Body of pancreas (tissue), 4 donors: ENCODE results near the gene SMLR1.

Experiments used
- CTCF ChIP-seq, 7 experiments: fragments of 450-650 bp in 4 of 7; fragments of 200-600 bp in 3 of 7; sonication (generic) in 3 of 7; IDR thresholded peaks; one replicate each; pipeline ENCODE4 v1.5.1; 2016 to 2019; ENCODE audit warnings: antibody characterized with exemption in 7 of 7
- POLR2A ChIP-seq, 3 donors: fragments of 450-650 bp; IDR thresholded peaks; one replicate each; pipeline ENCODE4 v1.6.1; 2016; ENCODE audit warnings: antibody characterized with exemption in 3 of 3, mild to moderate bottlenecking in 2 of 3

- TF ChIP-seq CTCF (IDR thresholded peaks at IDR 0.05): no peak
- TF ChIP-seq POLR2A (IDR thresholded peaks at IDR 0.05): no peak
Measured at GRCh38 chr6:130834482-130835251, 7.5 kb downstream of the SMLR1 start.
